H9 (cell line): ENCODE results near the gene PIP5KL1. TPM values are rescaled to one million over a fixed set of nuclear protein-coding genes. Genes with fewer than 3 reads are reported as not detected.

ENCODE experiments used
- DNase-seq: peaks from one replicate; pipeline ENCODE4 v3.0.0-alpha.2; 2017
- H2AFZ ChIP-seq: one replicate; pipeline ENCODE4 v1.6.1; 2013; ENCODE audit warnings: mild to moderate bottlenecking, low read length, control low read depth, moderate library complexity
- H2AK5ac ChIP-seq: 2 replicates; pipeline ENCODE4 v1.6.1; 2013; ENCODE audit warnings: low read length, control low read depth, mixed read lengths; ENCODE audit not compliant: insufficient read length
- H2BK120ac ChIP-seq: one replicate; pipeline ENCODE4 v1.6.1; 2013; ENCODE audit warnings: low read depth, mild to moderate bottlenecking, low read length, control low read depth, inconsistent platforms; ENCODE audit not compliant: poor library complexity, severe bottlenecking
- H2BK12ac ChIP-seq: 2 replicates; pipeline ENCODE4 v1.6.1; 2013; ENCODE audit warnings: low read length, control low read depth, mixed read lengths, low read depth; ENCODE audit not compliant: insufficient read length
- H2BK15ac ChIP-seq: 2 replicates; pipeline ENCODE4 v1.6.1; 2013; ENCODE audit warnings: low read depth, low read length, control low read depth
- H2BK20ac ChIP-seq: one replicate; pipeline ENCODE4 v1.6.1; 2013; ENCODE audit warnings: low read depth, mild to moderate bottlenecking, low read length, control low read depth, inconsistent platforms; ENCODE audit not compliant: poor library complexity, severe bottlenecking
- H2BK5ac ChIP-seq: 2 replicates; pipeline ENCODE4 v1.6.1; 2013; ENCODE audit warnings: low read length, control low read depth, mixed read lengths; ENCODE audit not compliant: insufficient read length
- H3K14ac ChIP-seq: 2 replicates; pipeline ENCODE4 v1.6.1; 2013; ENCODE audit warnings: low read length, control low read depth; ENCODE audit not compliant: insufficient read depth
- H3K18ac ChIP-seq: 2 replicates; pipeline ENCODE4 v1.6.1; 2013; ENCODE audit warnings: low read depth, mild to moderate bottlenecking, mixed read lengths, low read length, control low read depth; ENCODE audit not compliant: insufficient read length
- H3K23ac ChIP-seq: 2 replicates; pipeline ENCODE4 v1.6.1; 2013; ENCODE audit warnings: low read length, control low read depth, mixed read lengths, low read depth; ENCODE audit not compliant: insufficient read length
- H3K23me2 ChIP-seq: 2 replicates; pipeline ENCODE4 v1.6.1; 2013; ENCODE audit warnings: low read depth, mild to moderate bottlenecking, mixed read lengths, low read length, control low read depth; ENCODE audit not compliant: insufficient read length, poor library complexity, severe bottlenecking
- H3K27ac ChIP-seq: 2 replicates; pipeline ENCODE4 v1.5.1; 2013; ENCODE audit warnings: low read length, control low read depth, mixed read lengths, low read depth; ENCODE audit not compliant: insufficient read length
- H3K27me3 ChIP-seq: 2 replicates; pipeline ENCODE4 v1.6.1; 2013; ENCODE audit warnings: low read length, control low read depth, inconsistent platforms; ENCODE audit not compliant: insufficient read depth
- H3K4ac ChIP-seq: 2 replicates; pipeline ENCODE4 v1.6.1; 2013; ENCODE audit warnings: low read depth, mild to moderate bottlenecking, control low read depth, inconsistent platforms, low read length, moderate library complexity
- H3K4me1 ChIP-seq: 2 replicates; pipeline ENCODE4 v1.6.1; 2013; ENCODE audit warnings: low read length, control low read depth, inconsistent platforms; ENCODE audit not compliant: insufficient read depth
- H3K4me2 ChIP-seq: 2 replicates; pipeline ENCODE4 v1.6.1; 2013; ENCODE audit warnings: low read length, control low read depth, mixed read lengths; ENCODE audit not compliant: insufficient read length, insufficient read depth
- H3K56ac ChIP-seq: 2 replicates; pipeline ENCODE4 v1.6.1; 2013; ENCODE audit warnings: low read depth, mild to moderate bottlenecking, mixed read lengths, low read length, control low read depth; ENCODE audit not compliant: insufficient read length
- H3K79me1 ChIP-seq: 2 replicates; pipeline ENCODE4 v1.6.1; 2013; ENCODE audit warnings: low read depth, mild to moderate bottlenecking, moderate library complexity, low read length, control low read depth, inconsistent platforms; ENCODE audit not compliant: insufficient read depth, poor library complexity, severe bottlenecking
- H3K79me2 ChIP-seq: 2 replicates; pipeline ENCODE4 v1.6.1; 2013; ENCODE audit warnings: low read length, control low read depth, inconsistent platforms; ENCODE audit not compliant: insufficient read depth
- H3K9ac ChIP-seq: 2 replicates; pipeline ENCODE4 v1.6.1; 2013; ENCODE audit warnings: low read length, control low read depth, mixed read lengths; ENCODE audit not compliant: insufficient read length; ENCODE audit errors: extremely low read depth
- H3K9me3 ChIP-seq: one replicate; pipeline ENCODE4 v1.6.1; 2013; ENCODE audit warnings: low read depth, low read length, inconsistent platforms; ENCODE audit not compliant: control insufficient read depth
- H3T11ph ChIP-seq: one replicate; pipeline ENCODE4 v1.6.1; 2013; ENCODE audit warnings: mild to moderate bottlenecking, low read length, control low read depth, inconsistent platforms
- H4K20me1 ChIP-seq: one replicate; pipeline ENCODE4 v1.6.1; 2013; ENCODE audit not compliant: control insufficient read depth, insufficient read length, insufficient read depth
- H4K5ac ChIP-seq: 2 replicates; pipeline ENCODE4 v1.6.1; 2013; ENCODE audit warnings: low read depth, mild to moderate bottlenecking, mixed read lengths, low read length, control low read depth; ENCODE audit not compliant: insufficient read length
- H4K8ac ChIP-seq: replicated peaks from 2 replicates; pipeline ENCODE4 v1.6.1; 2013; ENCODE audit warnings: low read length, control low read depth, mixed read lengths, low read depth; ENCODE audit not compliant: insufficient read length
- H4K91ac ChIP-seq: 2 replicates; pipeline ENCODE4 v1.6.1; 2013; ENCODE audit warnings: low read depth, mild to moderate bottlenecking, moderate library complexity, mixed read lengths, low read length, control low read depth; ENCODE audit not compliant: insufficient read length
- H3K27ac Mint-ChIP-seq, 3 experiments: 2 replicates in 2 of 3; 3 replicates in 1 of 3; pipeline ENCODE4 v1.8.0; 2020 to 2021; ENCODE audit warnings: mixed read lengths in 3 of 3, mild to moderate bottlenecking in 1 of 3, moderate library complexity in 1 of 3
- H3K27me3 Mint-ChIP-seq: 2 replicates; pipeline ENCODE4 v1.8.0; 2021; ENCODE audit warnings: low read depth, mild to moderate bottlenecking, moderate library complexity, mixed read lengths
- H3K36me3 Mint-ChIP-seq, 3 experiments: 2 replicates in 2 of 3; 3 replicates in 1 of 3; pipeline ENCODE4 v1.8.0; 2020 to 2021; ENCODE audit warnings: low read depth in 3 of 3, mixed read lengths in 3 of 3; ENCODE audit not compliant: insufficient read depth in 1 of 3
- H3K4me1 Mint-ChIP-seq, 2 experiments: 2 replicates each; pipeline ENCODE4 v1.8.0; 2020; ENCODE audit warnings: mixed read lengths in 2 of 2
- H3K4me3 Mint-ChIP-seq, 2 experiments: 2 replicates in 1 of 2; 3 replicates in 1 of 2; pipeline ENCODE4 v1.8.0; 2020 to 2021; ENCODE audit warnings: mild to moderate bottlenecking in 2 of 2, mixed read lengths in 2 of 2, moderate library complexity in 1 of 2
- H3K9me3 Mint-ChIP-seq, 2 experiments: 2 replicates in 1 of 2; 3 replicates in 1 of 2; pipeline ENCODE4 v1.8.0; 2020; ENCODE audit warnings: mild to moderate bottlenecking in 2 of 2, mixed read lengths in 2 of 2, moderate library complexity in 1 of 2
- WGBS: extraction: QIAGEN DNeasy Blood & Tissue Kit; methylation state at CpG from one replicate; pipeline ENCODE4 v1.1.7; 2013; ENCODE audit warnings: missing lambda C conversion rate, low lambda C conversion rate, mixed read lengths; ENCODE audit not compliant: insufficient read length; ENCODE audit errors: extremely low coverage; 5-methylcytosine and 5-hydroxymethylcytosine counted together
- total RNA-seq: library from RNA; stranded (reverse); gene quantifications from 2 replicates; pipeline ENCODE4 v1.2.1, GENCODE V29; 2021
- TF ChIP-seq, protein P1 (sequence below): fragments of 200-600 bp; sonication (generic); conservative IDR thresholded peaks from 3 replicates; pipeline ENCODE4 v1.8.0; 2021; ENCODE audit warnings: antibody characterized with exemption, mild to moderate bottlenecking

PIP5KL1 gene
- total RNA-seq, 1 experiment from 2014 or later = 11.6 TPM

DNA sequence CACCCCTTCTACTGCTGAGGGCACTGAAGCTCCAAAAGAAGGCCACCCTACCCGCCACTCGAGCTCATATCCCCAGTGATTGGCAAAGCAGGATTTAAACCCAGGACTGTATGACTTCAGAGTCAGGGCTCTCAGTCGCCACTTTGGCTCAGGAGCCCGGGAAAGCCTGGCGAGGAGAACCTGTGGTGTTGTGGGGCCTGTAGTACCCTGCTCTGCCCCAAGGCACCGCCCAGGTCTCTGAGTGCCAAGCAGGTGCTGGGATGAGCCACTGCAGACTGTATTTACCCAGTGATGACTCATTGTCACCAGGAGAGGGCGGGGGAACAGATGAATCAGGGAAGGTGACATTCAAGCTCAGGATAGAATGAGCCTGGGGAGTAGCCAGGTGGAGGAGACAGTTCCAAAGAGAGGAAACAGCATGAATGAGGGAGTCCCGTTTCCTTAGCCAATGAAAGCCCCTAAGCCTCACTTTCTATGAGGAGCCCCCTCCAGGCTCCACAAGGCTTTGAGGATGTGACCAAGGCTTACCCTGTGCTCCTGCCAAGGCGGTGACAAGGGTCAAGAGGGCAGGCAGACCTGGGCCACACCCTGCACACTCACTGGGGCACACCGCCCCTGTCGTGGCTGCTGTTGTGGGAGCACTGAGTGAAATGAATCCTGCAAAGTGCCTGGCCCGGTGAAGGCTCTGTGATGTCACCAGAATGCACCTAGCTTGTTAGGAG is 24.9 kb upstream of the PIP5KL1 start:
- H2AK5ac ChIP-seq = no peak overlapping the region
- H3K27ac ChIP-seq = no peak overlapping the region
- no peak overlapping the region for H2BK15ac ChIP-seq
- H3K23me2 ChIP-seq = no peaks in the 10 kb centered on the region
- H2AFZ ChIP-seq = no peak overlapping the region
- H3K23ac ChIP-seq = no peak overlapping the region
- no peak overlapping the region for H2BK120ac ChIP-seq
- H2BK20ac ChIP-seq = no peak overlapping the region
- H3K4me2 ChIP-seq = no peak overlapping the region
- H3K4ac ChIP-seq = no peak overlapping the region
- DNase-seq = peak; percentile 93
- peaks cover 8% of the 10 kb centered on the region; the same call in 1 of the 2 replicates for H3K79me2 ChIP-seq
- peaks cover 3% of the 10 kb centered on the region for H4K20me1 ChIP-seq
- no peak overlapping the region for H4K5ac ChIP-seq
- no peak overlapping the region for H2BK5ac ChIP-seq
- Mint-ChIP-seq H3K4me1 (peaks cover 17 to 23% of the 10 kb centered on the region in 2 experiments), H3K4me3 (no peak overlapping the region; a peak in 1 of 5 replicates), H3K27ac (peak overlapping the region; percentile 32 to 79 (median 76); a peak in 5 of 7 replicates), H3K27me3 (no peaks in the 10 kb centered on the region), H3K36me3 (peaks cover 3 to 6% (median 3%) of the 10 kb centered on the region in 3 experiments; a peak in 3 of 7 replicates), H3K9me3 (no peaks in the 10 kb centered on the region)
- no peak overlapping the region for H4K8ac ChIP-seq
- H3T11ph ChIP-seq = no peak overlapping the region
- peaks cover 3% of the 10 kb centered on the region for H3K79me1 ChIP-seq
- no peak overlapping the region for H3K56ac ChIP-seq
- H2BK12ac ChIP-seq = no peak overlapping the region
- H4K91ac ChIP-seq = no peak overlapping the region
- H3K27me3 ChIP-seq = no peaks in the 10 kb centered on the region
- no peak overlapping the region for H3K18ac ChIP-seq
- no CpG with 5 or more reads among the region's 12 CpGs for WGBS
- TF ChIP-seq, protein P1, sequence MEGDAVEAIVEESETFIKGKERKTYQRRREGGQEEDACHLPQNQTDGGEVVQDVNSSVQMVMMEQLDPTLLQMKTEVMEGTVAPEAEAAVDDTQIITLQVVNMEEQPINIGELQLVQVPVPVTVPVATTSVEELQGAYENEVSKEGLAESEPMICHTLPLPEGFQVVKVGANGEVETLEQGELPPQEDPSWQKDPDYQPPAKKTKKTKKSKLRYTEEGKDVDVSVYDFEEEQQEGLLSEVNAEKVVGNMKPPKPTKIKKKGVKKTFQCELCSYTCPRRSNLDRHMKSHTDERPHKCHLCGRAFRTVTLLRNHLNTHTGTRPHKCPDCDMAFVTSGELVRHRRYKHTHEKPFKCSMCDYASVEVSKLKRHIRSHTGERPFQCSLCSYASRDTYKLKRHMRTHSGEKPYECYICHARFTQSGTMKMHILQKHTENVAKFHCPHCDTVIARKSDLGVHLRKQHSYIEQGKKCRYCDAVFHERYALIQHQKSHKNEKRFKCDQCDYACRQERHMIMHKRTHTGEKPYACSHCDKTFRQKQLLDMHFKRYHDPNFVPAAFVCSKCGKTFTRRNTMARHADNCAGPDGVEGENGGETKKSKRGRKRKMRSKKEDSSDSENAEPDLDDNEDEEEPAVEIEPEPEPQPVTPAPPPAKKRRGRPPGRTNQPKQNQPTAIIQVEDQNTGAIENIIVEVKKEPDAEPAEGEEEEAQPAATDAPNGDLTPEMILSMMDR = peak; percentile 73
- H3K9me3 ChIP-seq = no peaks in the 10 kb centered on the region
- H3K9ac ChIP-seq = no peak overlapping the region
- H3K4me1 ChIP-seq = peaks cover 3% of the 10 kb centered on the region; the same call in 1 of the 2 replicates
- H3K14ac ChIP-seq = no peak overlapping the region
